HepG2 (cell line): Measurements from ENCODE around the gene FAM167B. TPM values are rescaled to one million over a fixed set of nuclear protein-coding genes. Genes with fewer than 3 reads are reported as not detected.

Source experiments
- CENPT ChIP-seq: sonication (generic); formaldehyde crosslinking; IDR thresholded peaks from 2 replicates; pipeline ENCODE4 v1.8.0; 2022; ENCODE audit warnings: low read depth, mild to moderate bottlenecking, moderate library complexity, missing genetic modification reagents
- CHCHD3 ChIP-seq: sonication (generic); formaldehyde crosslinking; IDR thresholded peaks from 2 replicates; pipeline ENCODE4 v1.8.0; 2022; ENCODE audit warnings: mild to moderate bottlenecking, missing genetic modification reagents, moderate library complexity
- CSRNP1 ChIP-seq: sonication (generic); formaldehyde crosslinking; IDR thresholded peaks from 2 replicates; pipeline ENCODE4 v1.8.1; 2023; ENCODE audit warnings: mild to moderate bottlenecking, missing genetic modification reagents
- CTCF ChIP-seq: sonication (generic); formaldehyde crosslinking; IDR thresholded peaks from 2 replicates; pipeline ENCODE4 v1.5.0; 2020; ENCODE audit warnings: mild to moderate bottlenecking, missing genetic modification reagents, moderate library complexity
- EEA1 ChIP-seq: sonication (generic); formaldehyde crosslinking; IDR thresholded peaks from 2 replicates; pipeline ENCODE4 v1.5.1; 2020; ENCODE audit warnings: mild to moderate bottlenecking, missing genetic modification reagents, borderline replicate concordance
- GRHL1 ChIP-seq: sonication (generic); formaldehyde crosslinking; conservative IDR thresholded peaks from 2 replicates; pipeline ENCODE4 v1.8.0; 2022; ENCODE audit warnings: missing genetic modification reagents
- HMG20B ChIP-seq: conservative IDR thresholded peaks from 2 replicates; pipeline ENCODE4 v1.6.1; 2016; ENCODE audit warnings: missing genetic modification reagents, missing compliant biosample characterization
- IRF9 ChIP-seq: sonication (generic); formaldehyde crosslinking; IDR thresholded peaks from 2 replicates; pipeline ENCODE4 v1.8.0; 2022; ENCODE audit warnings: missing genetic modification reagents, mild to moderate bottlenecking, borderline replicate concordance
- KDM4B ChIP-seq: sonication (generic); formaldehyde crosslinking; IDR thresholded peaks from 2 replicates; pipeline ENCODE4 v1.4.0; 2020; ENCODE audit warnings: missing genetic modification reagents
- SAFB2 ChIP-seq: sonication (generic); formaldehyde crosslinking; IDR thresholded peaks from 2 replicates; pipeline ENCODE4 v1.5.1; 2020; ENCODE audit warnings: missing genetic modification reagents, low read depth, mild to moderate bottlenecking, borderline replicate concordance
- SMARCC2 ChIP-seq: fragments of 450-650 bp; IDR thresholded peaks from 2 replicates; pipeline ENCODE4 v1.6.1; 2017; ENCODE audit warnings: antibody characterized with exemption, mild to moderate bottlenecking
- SRSF4 ChIP-seq: fragments of 200-400 bp; formaldehyde crosslinking; IDR thresholded peaks from one replicate; pipeline ENCODE4 v1.6.1; 2018; ENCODE audit warnings: mild to moderate bottlenecking, low read depth, low read length, moderate library complexity; ENCODE audit not compliant: poor library complexity, severe bottlenecking
- USF2 ChIP-seq, 2 experiments: sonication (generic) in 1 of 2; formaldehyde crosslinking in 1 of 2; IDR thresholded peaks; 2 replicates each; pipeline versions ENCODE4 v1.5.1 to v1.6.1; 2011 to 2020; ENCODE audit warnings: borderline replicate concordance in 1 of 2, low read depth in 1 of 2, low read length in 1 of 2, mild to moderate bottlenecking in 1 of 2, missing genetic modification reagents in 1 of 2, moderate library complexity in 1 of 2
- ZFP1 ChIP-seq: IDR thresholded peaks from 2 replicates; pipeline ENCODE4 v1.6.1; 2016
- ZFP82 ChIP-seq: sonication (generic); formaldehyde crosslinking; IDR thresholded peaks from 2 replicates; pipeline ENCODE4 v1.5.1; 2020; ENCODE audit warnings: mild to moderate bottlenecking, missing genetic modification reagents, borderline replicate concordance
- ZMYM4 ChIP-seq: sonication (generic); formaldehyde crosslinking; IDR thresholded peaks from 2 replicates; pipeline ENCODE4 v1.8.1; 2023; ENCODE audit warnings: mild to moderate bottlenecking, missing genetic modification reagents
- ZNF253 ChIP-seq: sonication (generic); formaldehyde crosslinking; IDR thresholded peaks from 2 replicates; pipeline ENCODE4 v1.8.0; 2022; ENCODE audit warnings: mild to moderate bottlenecking, missing genetic modification reagents, borderline replicate concordance
- ZNF644 ChIP-seq: IDR thresholded peaks from 2 replicates; pipeline ENCODE4 v1.6.1; 2016; ENCODE audit warnings: low read depth
- ZNF691 ChIP-seq: sonication (generic); formaldehyde crosslinking; IDR thresholded peaks from 2 replicates; pipeline ENCODE4 v1.4.0; 2020; ENCODE audit warnings: missing genetic modification reagents, low read depth, mild to moderate bottlenecking, borderline replicate concordance
- polyA plus RNA-seq, 8 experiments: library from polyadenylated mRNA; depleted of rRNA in 3 of 8; stranded (reverse) in 7 of 8; unstranded in 1 of 8; fragments of >200 nt; fragmentation: Illumina TruSeq in 4 of 8; extraction: Trizol in 4 of 8; gene quantifications; 2 replicates each; pipeline versions ENCODE4 v1.2.1 to v1.2.3, GENCODE V29; 2011 to 2016; ENCODE audit warnings: low read depth in 4 of 8, missing spikeins in 1 of 8, mixed read lengths in 1 of 8; ENCODE audit not compliant: insufficient read depth in 1 of 8
- total RNA-seq, 5 experiments: library from RNA; depleted of rRNA; stranded (reverse); fragments of >200 nt; fragmentation: Illumina TruSeq; extraction: Trizol; gene quantifications; 2 replicates each; pipeline ENCODE4 v1.2.3, GENCODE V29; 2016; ENCODE audit warnings: low read depth in 1 of 5

Gene FAM167B
- total and polyA plus RNA-seq, 2 of the 13 experiments (the other 11 are each of a cell fraction or from before 2014, with no cell fraction given) = 0.15 to 0.70 TPM

GRCh38 chr1:32201011-32201855 is 45.8 kb upstream of the FAM167B start (continued):
- TF ChIP-seq ZNF253 (CRISPR knock-in tag) (no peak), CHCHD3 (no peak), CTCF (CRISPR knock-in tag) (peak; percentile 57), KDM4B (CRISPR knock-in tag) (no peak), IRF9 (CRISPR knock-in tag) (no peak), SRSF4 (no peak), ZFP1 (CRISPR knock-in tag) (no peak), USF2 (IDR thresholded peaks at IDR 0.05; ENCODE audit: low read depth, low read length) (no peak), USF2 (CRISPR knock-in tag; IDR thresholded peaks at IDR 0.05; ENCODE audit: borderline replicate concordance) (no peak), SAFB2 (CRISPR knock-in tag) (no peak), CSRNP1 (CRISPR knock-in tag) (no peak), ZNF644 (CRISPR knock-in tag) (no peak), ZNF691 (CRISPR knock-in tag) (no peak), ZMYM4 (CRISPR knock-in tag) (no peak), SMARCC2 (no peak), EEA1 (CRISPR knock-in tag) (no peak), GRHL1 (CRISPR knock-in tag) (no peak), HMG20B (CRISPR knock-in tag) (no peak), CENPT (CRISPR knock-in tag) (no peak), ZFP82 (no peak)
